ENCODE data around the gene CCDC102B.

DNA sequence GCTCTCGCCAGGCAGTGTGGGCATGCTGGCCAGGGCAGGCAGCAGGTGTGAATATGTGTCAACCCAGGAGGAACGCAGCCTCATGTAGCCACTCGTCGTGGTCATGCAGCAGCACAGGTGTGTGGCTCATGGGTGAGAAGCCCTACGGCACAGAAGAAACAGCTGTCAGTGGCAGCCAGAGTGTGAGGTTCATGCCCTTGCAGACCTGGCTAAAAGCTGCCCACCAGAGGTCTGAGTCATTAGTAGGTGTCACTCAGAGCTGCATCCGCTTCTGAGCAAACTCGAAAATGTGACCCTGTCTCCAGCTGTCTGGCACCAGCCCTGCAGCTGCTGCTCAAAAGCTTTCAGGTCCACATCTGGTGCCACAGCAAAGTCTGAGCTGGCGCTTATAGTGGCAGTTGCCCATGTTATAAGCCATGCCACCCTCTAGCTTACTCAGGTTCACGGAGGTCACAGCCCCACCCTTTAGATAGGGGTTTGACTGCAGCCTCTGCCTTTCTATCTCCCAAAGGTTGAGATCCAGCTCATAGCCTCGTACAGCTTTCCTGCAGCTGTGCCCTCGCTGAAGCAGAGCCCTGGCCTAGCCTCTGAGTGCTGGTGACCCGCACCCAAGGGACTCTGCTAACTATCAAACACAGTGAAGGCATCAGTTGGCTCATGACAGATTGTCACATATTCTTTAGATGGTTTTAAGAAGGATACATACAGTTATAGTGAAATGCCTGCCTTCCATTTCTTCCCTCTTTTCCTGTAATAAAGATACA lies 195.0 kb downstream of the CCDC102B start:
- TF ChIP-seq CTCF (IDR thresholded peaks at IDR 0.05), result no peak
- no peak for TF ChIP-seq FOXJ3 (CRISPR knock-in tag; IDR thresholded peaks at IDR 0.05; ENCODE audit: borderline replicate concordance)

Data from WTC11 (cell line).